Upper lobe of left lung (tissue), 6 donors: ENCODE data around the gene MUC15. TPM values are rescaled to one million over a fixed set of nuclear protein-coding genes. Genes with fewer than 3 reads are reported as not detected.

Experiments
- ATAC-seq, 2 donors: fragments of 200-7000 bp; cut with Tn5 transposase; one replicate each; pipeline ENCODE4 v1.9.1; 2022; ENCODE audit warnings: mild to moderate bottlenecking in 2 of 2, moderate library complexity in 2 of 2; ENCODE audit not compliant: low FRiP score in 2 of 2
- DNase-seq, 2 donors: peaks; one replicate each; pipeline ENCODE4 v3.0.0-alpha.2; 2019 to 2020
- H3K27ac ChIP-seq, 4 donors: fragments of 200-600 bp; sonication (generic); one replicate each; pipeline ENCODE4 v1.5.1; 2016 to 2019
- H3K27me3 ChIP-seq, 4 donors: fragments of 200-600 bp; sonication (generic); one replicate each; pipeline ENCODE4 v1.5.1; 2017 to 2019
- H3K36me3 ChIP-seq, 4 donors: fragments of 200-600 bp; sonication (generic); one replicate each; pipeline ENCODE4 v1.5.1; 2016 to 2019
- H3K4me1 ChIP-seq, 4 donors: fragments of 200-600 bp; sonication (generic); one replicate each; pipeline ENCODE4 v1.5.1; 2018 to 2019
- H3K4me3 ChIP-seq, 4 donors: fragments of 200-600 bp; sonication (generic); one replicate each; pipeline ENCODE4 v1.5.1; 2017 to 2019; ENCODE audit warnings: mild to moderate bottlenecking in 2 of 4, moderate library complexity in 1 of 4
- H3K9me3 ChIP-seq, 4 donors: fragments of 200-600 bp; sonication (generic); one replicate each; pipeline ENCODE4 v1.5.1; 2018 to 2019
- POLR2AphosphoS5 ChIP-seq, 2 donors: sonication (generic); formaldehyde crosslinking; IDR thresholded peaks; one replicate each; pipeline ENCODE4 v1.5.1; 2017; ENCODE audit warnings: antibody characterized with exemption in 2 of 2
- WGBS, 2 donors: methylation state at CpG; one replicate each; pipeline ENCODE4 v1.1.5; 2017 to 2018; 5-methylcytosine and 5-hydroxymethylcytosine counted together
- total RNA-seq, 6 donors: library from RNA; depleted of rRNA in 4 of 6; stranded (reverse); fragments of >200 nt in 4 of 6; gene quantifications; one replicate each; pipeline versions ENCODE4 v1.1.0 to v1.2.1, GENCODE V29; 2016 to 2021
- donor health status: DM: no; HTN: no; CAD: no; lungs with moderate emphysema.
- donor health status: DM: no; HTN: yes; CAD: no; lungs with severe emphysema.

MUC15 gene
- total RNA-seq, 6 donors from 2014 or later, result 3.9 to 64.3 (median 13.3) TPM

- H3K27ac ChIP-seq, result no peak overlapping the region
- ATAC-seq (no peak), DNase-seq (no peak)
- H3K4me1 ChIP-seq, result no peaks in the 10 kb centered on the region
- TF ChIP-seq POLR2AphosphoS5 (IDR thresholded peaks at IDR 0.05), result no peak
- H3K27me3 ChIP-seq, result no peaks in the 10 kb centered on the region
- WGBS, 2 donors, result 91 to 92% methylated on average over 2 of the region's 2 CpGs
- H3K36me3 ChIP-seq, result no peaks in the 10 kb centered on the region
- H3K9me3 ChIP-seq, result no peaks in the 10 kb centered on the region
- H3K4me3 ChIP-seq, result no peak overlapping the region
These were observed 61.9 kb downstream of the MUC15 start for GRCh38 chr11:26510164-26510563.

Other genes starting within 250 kb of the MUC15 start
- gene ANO3, start 240.1 kb downstream of the MUC15 start, total RNA-seq, result under 1 TPM in 5 of 6 donors, not detected in 1; 0.30 to 0.57 (median 0.33) TPM
- gene SLC5A12, start 149.8 kb upstream of the MUC15 start, total RNA-seq, result not detected